Stimulated activated CD4-positive, alpha-beta T cell treated with anti-CD3 and anti-CD28 coated beads, Interleukin-12 subunit alpha, Interleukin-12 subunit beta, amount 100 ng/mL, for 48 hours (primary cell): ENCODE results near the gene FAM98B.
A peak's percentile ranks its signal among the peaks of the same experiment; 100 is the strongest.

ENCODE experiments used
- DNase-seq, 3 donors: peaks; one replicate each; pipeline ENCODE4 v3.0.0-alpha.2; 2020; ENCODE audit warnings: low read depth in 2 of 3, low spot score in 1 of 3

Gene FAM98B

GRCh38 chr15:38461066-38461833, 7.3 kb downstream of the FAM98B start:
- no peak for DNase-seq

GRCh38 chr15:38463893-38464292, 10.0 kb downstream of the FAM98B start:
- no peak for DNase-seq

GRCh38 chr15:38464675-38465074, 10.7 kb downstream of the FAM98B start:
- no peak for DNase-seq

GRCh38 chr15:38470816-38471215, 16.9 kb downstream of the FAM98B start:
- no peak for DNase-seq

GRCh38 chr15:38471974-38472373, 18.0 kb downstream of the FAM98B start:
- DNase-seq = no peak

GRCh38 chr15:38474155-38474757, 20.3 kb downstream of the FAM98B start:
- peak in 1 of 3 donors; percentile 35 for DNase-seq

GRCh38 chr15:38475361-38475760, 21.4 kb downstream of the FAM98B start:
- no peak for DNase-seq

GRCh38 chr15:38476120-38476519, 22.2 kb downstream of the FAM98B start:
- no peak for DNase-seq

GRCh38 chr15:38477637-38478036, 23.7 kb downstream of the FAM98B start:
- DNase-seq = no peak

GRCh38 chr15:38479266-38479665, 25.3 kb downstream of the FAM98B start:
- DNase-seq = no peak

GRCh38 chr15:38479756-38480155, 25.8 kb downstream of the FAM98B start:
- no peak for DNase-seq

- DNase-seq = no peak
These were observed 27.2 kb downstream of the FAM98B start for GRCh38 chr15:38481113-38481512.

GRCh38 chr15:38481761-38482160, 27.8 kb downstream of the FAM98B start:
- no peak for DNase-seq

- no peak for DNase-seq
These were observed 28.6 kb downstream of the FAM98B start for GRCh38 chr15:38482572-38482971.

- no peak for DNase-seq
These were observed 33.0 kb downstream of the FAM98B start for GRCh38 chr15:38486936-38487335.

GRCh38 chr15:38487378-38487777, 33.5 kb downstream of the FAM98B start:
- DNase-seq = no peak

- no peak for DNase-seq
These were observed 36.5 kb downstream of the FAM98B start for GRCh38 chr15:38490242-38490922.

- DNase-seq = no peak
These were observed 42.2 kb downstream of the FAM98B start for GRCh38 chr15:38496151-38496550.

- no peak for DNase-seq
These were observed 45.7 kb downstream of the FAM98B start for GRCh38 chr15:38499651-38500050.

GRCh38 chr15:38503496-38503895, 49.6 kb downstream of the FAM98B start:
- no peak for DNase-seq

GRCh38 chr15:38504680-38505467, 50.9 kb downstream of the FAM98B start:
- DNase-seq = no peak
